ENCODE data around the gene PPP2R5E.

The PPP2R5E gene

GRCh38 chr14:63470962-63471793 lies 72.0 kb downstream of the PPP2R5E start:
- DNase-seq: no peak

GRCh38 chr14:63468294-63468693 lies 74.9 kb downstream of the PPP2R5E start:
- no peak for DNase-seq

GRCh38 chr14:63467440-63468072 lies 75.6 kb downstream of the PPP2R5E start:
- DNase-seq: no peak

GRCh38 chr14:63465347-63465746 lies 77.8 kb downstream of the PPP2R5E start:
- DNase-seq: no peak

GRCh38 chr14:63460680-63461369 lies 82.4 kb downstream of the PPP2R5E start:
- no peak for DNase-seq

GRCh38 chr14:63459738-63460137 lies 83.4 kb downstream of the PPP2R5E start:
- DNase-seq: no peak

- DNase-seq: no peak
Observed at GRCh38 chr14:63457498-63457897, 85.7 kb downstream of the PPP2R5E start.

- DNase-seq: no peak
Observed at GRCh38 chr14:63454863-63455622, 88.1 kb downstream of the PPP2R5E start.

GRCh38 chr14:63454436-63454835 lies 88.7 kb downstream of the PPP2R5E start:
- no peak for DNase-seq

GRCh38 chr14:63453443-63453936 lies 89.7 kb downstream of the PPP2R5E start:
- DNase-seq: no peak

GRCh38 chr14:63452796-63453195 lies 90.4 kb downstream of the PPP2R5E start:
- DNase-seq: no peak

GRCh38 chr14:63448841-63449240 lies 94.3 kb downstream of the PPP2R5E start:
- DNase-seq: no peak

- no peak for DNase-seq
Observed at GRCh38 chr14:63444588-63444987, 98.6 kb downstream of the PPP2R5E start.

- no peak for DNase-seq
Observed at GRCh38 chr14:63443988-63444387, 99.2 kb downstream of the PPP2R5E start.

- no peak for DNase-seq
Observed at GRCh38 chr14:63443361-63443760, 99.8 kb downstream of the PPP2R5E start.

- no peak for DNase-seq
Observed at GRCh38 chr14:63438065-63438757, 105.0 kb downstream of the PPP2R5E start.

GRCh38 chr14:63436286-63437098 lies 106.7 kb downstream of the PPP2R5E start:
- DNase-seq: no peak

GRCh38 chr14:63435838-63436237 lies 107.3 kb downstream of the PPP2R5E start:
- DNase-seq: no peak

- DNase-seq: no peak
Observed at GRCh38 chr14:63435204-63435603, 108.0 kb downstream of the PPP2R5E start.

GRCh38 chr14:63432888-63433552 lies 110.2 kb downstream of the PPP2R5E start:
- no peak for DNase-seq

GRCh38 chr14:63432228-63432627 lies 110.9 kb downstream of the PPP2R5E start:
- no peak for DNase-seq

Measured in activated effector memory CD4-positive, alpha-beta T cell treated with Interleukin-2 at 50 U/mL for 16 hours (primary cell).